Measurements from ENCODE around the gene BIN2. TPM values are rescaled to one million over a fixed set of nuclear protein-coding genes. Genes with fewer than 3 reads are reported as not detected.

BIN2 gene
- total and polyA plus RNA-seq, 2 of the 13 experiments (the other 11 are each of a cell fraction or from before 2014, with no cell fraction given): not detected

GRCh38 chr12:51362307-51362706, 38.3 kb upstream of the BIN2 start:
- WGBS (ENCODE audit: low lambda C conversion rate): no CpG with 5 or more reads among the region's 6 CpGs
- CTCF ChIA-PET (ENCODE audit: low intra/inter-chr PET ratio, low total read pairs): no interaction called here
- peak; percentile 76 for ATAC-seq
- TF ChIP-seq CREB3 (CRISPR knock-in tag; IDR thresholded peaks at IDR 0.05) (no peak), PHF20 (CRISPR knock-in tag; IDR thresholded peaks at IDR 0.05) (no peak), MAX (IDR thresholded peaks at IDR 0.05) (peak; percentile 63), DDIT3 (CRISPR knock-in tag; IDR thresholded peaks at IDR 0.05) (no peak), CREM (IDR thresholded peaks at IDR 0.05) (peak; percentile 44; the same call in 1 of the 2 replicates), CREM (CRISPR knock-in tag; IDR thresholded peaks at IDR 0.05) (no peak), PATZ1 (CRISPR knock-in tag; IDR thresholded peaks at IDR 0.05) (peak; percentile 51), POLR2AphosphoS2 (IDR thresholded peaks at IDR 0.05; ENCODE audit: low read depth, low read length) (no peak), ZNF331 (CRISPR knock-in tag; IDR thresholded peaks at IDR 0.05) (no peak), ARID5B (CRISPR knock-in tag; IDR thresholded peaks at IDR 0.05) (no peak), MNT (IDR thresholded peaks at IDR 0.05) (no peak), ZXDC (CRISPR knock-in tag; IDR thresholded peaks at IDR 0.05) (no peak), BCL6 (CRISPR knock-in tag; IDR thresholded peaks at IDR 0.05) (no peak), TP53 (CRISPR knock-in tag; conservative IDR thresholded peaks at IDR 0.05) (no peak)

More at GRCh38 chr12:51362307-51362706, 38.3 kb upstream of the BIN2 start:
- Histone ChIP-seq H3K4me1 (ENCODE audit: insufficient read depth, low read length) (peaks cover 55% of the 10 kb centered on the region), H3K4me3 (replicated peaks in 1 of 3; ENCODE audit: insufficient read depth in 1 of 3, low read depth in 2 of 3, low read length in 3 of 3) (peak overlapping the region in 1 of 3 experiments; percentile 14; a peak in 1 of 6 replicates), H3K9ac (ENCODE audit: insufficient read depth, low read depth, low read length) (peak overlapping the region; percentile 31), H3K79me2 (ENCODE audit: insufficient read depth, low read length) (no peaks in the 10 kb centered on the region), H3K4me2 (ENCODE audit: low read depth, low read length) (peak overlapping the region; percentile 41), H3K9me3 (ENCODE audit: low read length) (no peaks in the 10 kb centered on the region), H2AFZ (ENCODE audit: low read length) (no peak overlapping the region), H4K20me1 (ENCODE audit: insufficient read depth, low read length) (no peaks in the 10 kb centered on the region), H3K27ac (ENCODE audit: extremely low read length, insufficient read depth, low read length) (peak overlapping the region; percentile 48), H3K36me3 (replicated peaks in 1 of 2; ENCODE audit: control insufficient read depth in 1 of 2, insufficient read depth in 2 of 2, low read length in 2 of 2) (no peaks in the 10 kb centered on the region), H3K27me3 (ENCODE audit: control insufficient read depth in 1 of 2, insufficient read depth in 2 of 2, low read length in 2 of 2) (0 out of 5 replicates have a peak, but pooled peaks cover 0 to 2% of the 10 kb centered on the region in 2 experiments)
- no TSS peak for BruUV-seq (replicated peaks)
- DNase-seq (ENCODE audit: low spot score) (peak; percentile 72), FAIRE-seq (peak; percentile 37)
- intact Hi-C loops (cut with micrococcal nuclease; ENCODE audit: unreplicated experiment) (no loop called here), in situ Hi-C loops (cut with HindIII; ENCODE audit: extremely low pct_ligation_motif_present, low pct_unique_long_range_greater_than_20kb) (no loop called here)
- POLR2A ChIA-PET: no interaction called here

Measured in HepG2 (cell line).